H1 (cell line): ENCODE results near the gene CSF2RB. TPM values are rescaled to one million over a fixed set of nuclear protein-coding genes. Genes with fewer than 3 reads are reported as not detected.

Experiments
- CTCF ChIA-PET: fragments of 300-600 bp; sonication (Branson Sonifier 250); formaldehyde crosslinking; loops from one replicate; lab custom pipeline; 2021; ENCODE audit not compliant: partially characterized antibody; lab: Charles Lee
- POLR2A ChIA-PET: fragments of 300-600 bp; sonication (Branson Sonifier 250); formaldehyde crosslinking; loops from one replicate; lab custom pipeline; 2021; ENCODE audit warnings: inconsistent platforms; ENCODE audit not compliant: partially characterized antibody; lab: Charles Lee
- DNase-seq, 2 experiments: peaks; one replicate each; pipeline versions ENCODE4 v3.0.0 to v3.0.0-alpha.2; 2010 to 2022; ENCODE audit warnings: low spot score in 2 of 2, low read depth in 1 of 2, mixed read lengths in 1 of 2
- FAIRE-seq: peaks from 2 replicates; lab custom pipeline; 2011; peaks lifted over from hg19 to GRCh38; lab: Jason Lieb, UNC
- H2AFZ ChIP-seq: 2 replicates; pipeline ENCODE4 v1.8.1; 2012; ENCODE audit warnings: low read length, inconsistent platforms
- H2AK5ac ChIP-seq: 2 replicates; pipeline ENCODE4 v1.6.1; 2013; ENCODE audit warnings: low read depth, low read length
- H2BK120ac ChIP-seq: replicated peaks from 2 replicates; pipeline ENCODE3; 2013; ENCODE audit warnings: low read depth, low read length, inconsistent platforms
- H2BK12ac ChIP-seq: 2 replicates; pipeline ENCODE4 v1.6.1; 2013; ENCODE audit warnings: low read depth, low read length
- H2BK15ac ChIP-seq: 2 replicates; pipeline ENCODE4 v1.6.1; 2013; ENCODE audit warnings: low read length
- H2BK20ac ChIP-seq: 2 replicates; pipeline ENCODE4 v1.6.1; 2013; ENCODE audit warnings: low read length
- H2BK5ac ChIP-seq: 2 replicates; pipeline ENCODE4 v1.6.1; 2013; ENCODE audit warnings: low read depth, low read length
- H3K14ac ChIP-seq: 2 replicates; pipeline ENCODE4 v1.6.1; 2013; ENCODE audit warnings: inconsistent platforms; ENCODE audit not compliant: insufficient read length
- H3K18ac ChIP-seq: 2 replicates; pipeline ENCODE4 v1.6.1; 2013; ENCODE audit warnings: low read length; ENCODE audit errors: extremely low read depth
- H3K23ac ChIP-seq: 2 replicates; pipeline ENCODE4 v1.6.1; 2013; ENCODE audit warnings: inconsistent platforms; ENCODE audit not compliant: insufficient read length
- H3K23me2 ChIP-seq: 2 replicates; pipeline ENCODE4 v1.6.1; 2013; ENCODE audit warnings: low read depth, low read length
- H3K27ac ChIP-seq: 2 replicates; pipeline ENCODE4 v1.6.1; 2011; ENCODE audit warnings: low read depth, low read length, inconsistent platforms
- H3K27me3 ChIP-seq, 4 experiments: replicated peaks in 1 of 4; 1 replicate in 1 of 4; 2 replicates in 3 of 4; pipeline versions ENCODE4 v1.6.1 to v1.8.1; 2011 to 2013; ENCODE audit warnings: low read length in 3 of 4, mild to moderate bottlenecking in 3 of 4, inconsistent platforms in 2 of 4, mixed read lengths in 2 of 4, moderate library complexity in 1 of 4; ENCODE audit not compliant: control insufficient read depth in 3 of 4, insufficient read depth in 3 of 4; ENCODE audit errors: extremely low read depth in 1 of 4
- H3K36me3 ChIP-seq, 4 experiments: 2 replicates each; pipeline versions ENCODE4 v1.6.1 to v1.8.1; 2011 to 2013; ENCODE audit warnings: mild to moderate bottlenecking in 4 of 4, low read length in 3 of 4, moderate library complexity in 2 of 4, control low read depth in 1 of 4, inconsistent platforms in 1 of 4; ENCODE audit not compliant: insufficient read depth in 4 of 4, control insufficient read depth in 2 of 4
- H3K4ac ChIP-seq: replicated peaks from 2 replicates; pipeline ENCODE3; 2013; ENCODE audit warnings: low read length, low read depth, mixed read lengths, inconsistent platforms; ENCODE audit not compliant: insufficient read length
- H3K4me1 ChIP-seq, 4 experiments: replicated peaks in 1 of 4; 1 replicate in 1 of 4; 2 replicates in 3 of 4; pipeline versions ENCODE4 v1.6.1 to v1.8.1; 2011 to 2013; ENCODE audit warnings: low read length in 3 of 4, inconsistent platforms in 2 of 4, mixed read lengths in 1 of 4; ENCODE audit not compliant: insufficient read depth in 4 of 4, control insufficient read depth in 3 of 4
- H3K4me2 ChIP-seq, 2 experiments: 2 replicates each; pipeline versions ENCODE4 v1.6.1 to v1.8.1; 2011 to 2013; ENCODE audit warnings: low read depth in 2 of 2, low read length in 2 of 2, control low read depth in 1 of 2, inconsistent platforms in 1 of 2, mild to moderate bottlenecking in 1 of 2; ENCODE audit not compliant: insufficient read depth in 1 of 2
- H3K4me3 ChIP-seq, 4 experiments: fragments of 200-600, 300-600 bp in 1 of 4; sonication (generic), shearing (Covaris generic), sonication (Bioruptor Twin) in 1 of 4; 2 replicates each; pipeline versions ENCODE4 v1.5.1 to v1.8.1; 2011 to 2016; ENCODE audit warnings: low read length in 4 of 4, low read depth in 3 of 4, control low read depth in 2 of 4, inconsistent platforms in 2 of 4, mild to moderate bottlenecking in 2 of 4, mixed read lengths in 1 of 4, moderate library complexity in 1 of 4; ENCODE audit not compliant: insufficient read depth in 2 of 4; ENCODE audit errors: extremely low read depth in 1 of 4
- H3K56ac ChIP-seq: replicated peaks from 2 replicates; pipeline ENCODE3; 2013; ENCODE audit warnings: low read depth, mild to moderate bottlenecking, mixed read lengths, low read length, inconsistent platforms; ENCODE audit not compliant: insufficient read length
- H3K79me1 ChIP-seq: 2 replicates; pipeline ENCODE4 v1.6.1; 2013; ENCODE audit warnings: low read depth, low read length, control low read depth
- H3K79me2 ChIP-seq, 2 experiments: 2 replicates each; pipeline versions ENCODE4 v1.6.1 to v1.8.1; 2012 to 2013; ENCODE audit warnings: low read length in 2 of 2, mild to moderate bottlenecking in 2 of 2, inconsistent platforms in 1 of 2; ENCODE audit not compliant: insufficient read depth in 2 of 2, control insufficient read depth in 1 of 2
- H3K9ac ChIP-seq, 4 experiments: replicated peaks in 1 of 4; 1 replicate in 1 of 4; 2 replicates in 3 of 4; pipeline versions ENCODE4 v1.6.1 to v1.8.1; 2011 to 2013; ENCODE audit warnings: low read depth in 3 of 4, low read length in 3 of 4, control low read depth in 2 of 4, mild to moderate bottlenecking in 2 of 4, moderate library complexity in 2 of 4, inconsistent platforms in 1 of 4; ENCODE audit errors: extremely low read depth in 1 of 4
- H3K9me3 ChIP-seq, 2 experiments: 2 replicates each; pipeline versions ENCODE4 v1.6.1 to v1.8.1; 2012 to 2013; ENCODE audit warnings: mild to moderate bottlenecking in 2 of 2, moderate library complexity in 2 of 2, control low read depth in 1 of 2, inconsistent platforms in 1 of 2, low read depth in 1 of 2, low read length in 1 of 2, mixed read lengths in 1 of 2; ENCODE audit not compliant: insufficient read depth in 2 of 2
- H4K20me1 ChIP-seq, 2 experiments: replicated peaks in 1 of 2; 2 replicates each; pipeline versions ENCODE3 to v1.8.1; 2011 to 2013; ENCODE audit warnings: inconsistent platforms in 2 of 2, low read length in 2 of 2, mild to moderate bottlenecking in 1 of 2; ENCODE audit not compliant: insufficient read depth in 2 of 2, control insufficient read depth in 1 of 2
- H4K5ac ChIP-seq: 2 replicates; pipeline ENCODE4 v1.6.1; 2013; ENCODE audit warnings: low read length, low read depth, mixed read lengths, inconsistent platforms; ENCODE audit not compliant: insufficient read length
- H4K8ac ChIP-seq: 2 replicates; pipeline ENCODE4 v1.8.0; 2013; ENCODE audit warnings: mild to moderate bottlenecking, moderate library complexity, low read length, inconsistent platforms; ENCODE audit not compliant: insufficient read depth; ENCODE audit errors: extremely low read depth
- H4K91ac ChIP-seq: replicated peaks from 2 replicates; pipeline ENCODE3; 2013; ENCODE audit warnings: low read length, mixed read lengths, inconsistent platforms; ENCODE audit not compliant: insufficient read length
- WGBS, 2 experiments: shearing (Covaris generic) in 1 of 2; methylation state at CpG; one replicate each; pipeline versions ENCODE4 v1.1.6 to v1.1.7; 2013 to 2015; ENCODE audit warnings: low lambda C conversion rate in 2 of 2, mixed read lengths in 2 of 2, inconsistent platforms in 1 of 2, low coverage in 1 of 2, missing lambda C conversion rate in 1 of 2; ENCODE audit not compliant: insufficient replicate concordance in 2 of 2, insufficient coverage in 1 of 2, insufficient read length in 1 of 2; ENCODE audit errors: extremely low coverage in 1 of 2, missing lambda C conversion rate in 1 of 2; 5-methylcytosine and 5-hydroxymethylcytosine counted together
- polyA plus RNA-seq, 7 experiments: library from polyadenylated mRNA; depleted of rRNA in 3 of 7; stranded (reverse) in 5 of 7; unstranded in 2 of 7; fragments of >200 nt in 5 of 7; fragments of 200-250 nt in 2 of 7; gene quantifications; 1 replicate in 5 of 7; 2 replicates in 1 of 7; 4 replicates in 1 of 7; pipeline versions ENCODE4 v1.2.1 to v1.2.3, GENCODE V29; 2011 to 2013; ENCODE audit warnings: missing spikeins in 2 of 7, mixed read lengths in 2 of 7
- total RNA-seq: library from RNA; stranded (reverse); fragmentation: NEBNext Ultra II Directional; extraction: Animal tissue kit (Norgen Biotek cat#: 25700); gene quantifications from 2 replicates; pipeline ENCODE4 v1.2.1, GENCODE V29; 2021

Gene CSF2RB
- total and polyA plus RNA-seq, 2 of the 8 experiments (the other 6 are each of a cell fraction or from before 2014, with no cell fraction given) = not detected

GRCh38 chr22:36937319-36938027 lies 24.0 kb downstream of the CSF2RB start:
- H2BK12ac ChIP-seq = no peak overlapping the region
- no peak overlapping the region for H3K18ac ChIP-seq
- no peak overlapping the region for H2BK15ac ChIP-seq
- no peak overlapping the region for H2AK5ac ChIP-seq
- no peak for DNase-seq
- H3K9me3 ChIP-seq = no peaks in the 10 kb centered on the region
- H2AFZ ChIP-seq = no peak overlapping the region
- H3K4me3 ChIP-seq = no peak overlapping the region
- no peak overlapping the region for H3K23ac ChIP-seq
- 0 out of 7 replicates have a peak, but pooled peaks cover 0 to 2% (median 0%) of the 10 kb centered on the region in 4 experiments for H3K4me1 ChIP-seq
- H3K27ac ChIP-seq = no peak overlapping the region
- H4K91ac ChIP-seq = no peak overlapping the region
- no peaks in the 10 kb centered on the region for H4K20me1 ChIP-seq
- H4K8ac ChIP-seq = no peak overlapping the region; the same call in 1 of the 2 replicates
- WGBS, 2 experiments = 93% methylated on average over 12 of the region's 14 CpGs; no CpG with 5 or more reads in 1 of the 2 experiments
- no peaks in the 10 kb centered on the region; a peak in 1 of 7 replicates for H3K27me3 ChIP-seq
- H3K4me2 ChIP-seq = no peak overlapping the region
- no peak for FAIRE-seq
- H3K4ac ChIP-seq = no peak overlapping the region
- no peaks in the 10 kb centered on the region for H3K79me1 ChIP-seq
- no peak overlapping the region for H3K56ac ChIP-seq
- no peak overlapping the region for H2BK120ac ChIP-seq
- no peak overlapping the region for H2BK20ac ChIP-seq
- no peak overlapping the region for H4K5ac ChIP-seq
- no peaks in the 10 kb centered on the region for H3K23me2 ChIP-seq
- H3K9ac ChIP-seq = no peak overlapping the region
- no peak overlapping the region for H3K14ac ChIP-seq
- H2BK5ac ChIP-seq = no peak overlapping the region
- POLR2A ChIA-PET = no interaction called here
- H3K36me3 ChIP-seq = no peaks in the 10 kb centered on the region
- H3K79me2 ChIP-seq = no peaks in the 10 kb centered on the region
- CTCF ChIA-PET = interaction anchor here (0.6 to 2.2 kb wide), 4 partner anchors 9 to 260 kb away, joined by 3 to 7 read pairs (median 4); partner anchors contain the start of gene CSF2RB
